ENCODE data around the gene WNT4. TPM values are rescaled to one million over a fixed set of nuclear protein-coding genes. Genes with fewer than 3 reads are reported as not detected.

The WNT4 gene
- total RNA-seq = under 1 TPM in 3 of 4 donors, not detected in 1; 0.19 to 0.33 (median 0.29) TPM

DNA sequence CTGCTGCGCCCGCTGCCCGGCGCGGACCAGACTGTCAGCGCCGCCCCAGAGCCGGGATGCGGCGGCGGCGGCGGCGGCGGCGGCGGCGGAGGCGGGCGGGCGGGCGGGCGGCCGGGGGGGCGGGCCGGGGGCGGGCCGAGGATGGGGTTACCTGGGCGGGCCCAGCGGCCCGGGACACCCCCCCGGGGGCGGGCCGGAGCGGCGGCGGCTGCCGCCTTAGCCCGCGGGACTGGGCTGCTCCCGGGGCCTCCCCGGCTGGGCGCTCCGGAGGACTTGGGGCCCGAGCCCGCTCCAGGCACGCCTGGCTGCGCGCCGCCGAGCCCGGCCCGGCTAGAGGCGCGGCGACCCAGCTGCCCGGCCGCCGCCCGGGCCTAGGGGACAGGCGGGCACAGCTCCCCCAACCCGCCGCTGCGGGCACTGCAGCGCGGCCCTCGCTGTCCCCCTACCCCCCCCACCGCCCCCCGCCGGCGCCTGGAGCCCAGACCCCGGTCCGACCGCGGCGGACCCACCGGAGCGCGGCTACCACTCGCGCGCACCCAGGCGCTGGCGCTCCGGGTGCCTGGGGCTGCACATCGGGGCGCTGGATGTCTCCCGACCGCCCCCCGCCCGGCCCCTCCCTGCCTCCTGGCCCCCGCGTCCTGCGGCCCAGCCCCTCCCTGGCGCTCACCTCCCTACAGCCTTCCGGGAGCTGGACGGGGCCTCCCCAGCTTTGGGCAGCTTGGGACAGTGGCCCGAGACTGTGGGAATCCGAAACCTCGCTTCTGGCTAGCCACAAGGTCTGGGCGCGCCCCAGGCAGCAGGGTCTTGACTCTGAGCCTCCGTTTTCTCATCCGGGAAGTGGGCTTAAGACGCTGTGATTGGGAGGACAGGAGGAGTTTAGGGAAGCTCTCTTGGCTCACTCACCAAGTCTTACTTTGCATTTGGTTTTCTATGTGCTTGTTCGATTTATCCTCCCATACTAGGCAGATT, at the start of gene WNT4:
Gene WNT4, minus strand, starts transcription at position 33 of the 969 bp plus-strand sequence. CDS start 175 bp downstream, outside the sequence.
- intact Hi-C loops (cut with DNase I) = no loop called here
- H3K4me3 ChIP-seq = peak within 1 kb of the TSS; percentile 56 to 69 (median 56)
- H3K4me1 ChIP-seq = peaks cover 12 to 26% (median 20%) of the 10 kb centered on the region in 4 donors
- no peaks in the 10 kb centered on the region for H3K36me3 ChIP-seq
- TF ChIP-seq POLR2A (IDR thresholded peaks at IDR 0.05; ENCODE audit: low read depth) (no peak), CTCF (IDR thresholded peaks at IDR 0.05) (peak in 1 of 3 experiments; percentile 38), POLR2AphosphoS5 (IDR thresholded peaks at IDR 0.05) (no peak), EP300 (IDR thresholded peaks at IDR 0.05) (no peak)
- no peak for DNase-seq (ENCODE audit: extremely low spot score)
- WGBS = 19% methylated on average over 17 of the region's 106 CpGs
- H3K27me3 ChIP-seq = peaks cover 0 to 75% (median 7%) of the 10 kb centered on the region in 4 donors
- peak within 1 kb of the TSS in 1 of 4 donors; percentile 18 for H3K27ac ChIP-seq (replicated peaks in 1 of 4)
- no peaks in the 10 kb centered on the region for H3K9me3 ChIP-seq

DNA sequence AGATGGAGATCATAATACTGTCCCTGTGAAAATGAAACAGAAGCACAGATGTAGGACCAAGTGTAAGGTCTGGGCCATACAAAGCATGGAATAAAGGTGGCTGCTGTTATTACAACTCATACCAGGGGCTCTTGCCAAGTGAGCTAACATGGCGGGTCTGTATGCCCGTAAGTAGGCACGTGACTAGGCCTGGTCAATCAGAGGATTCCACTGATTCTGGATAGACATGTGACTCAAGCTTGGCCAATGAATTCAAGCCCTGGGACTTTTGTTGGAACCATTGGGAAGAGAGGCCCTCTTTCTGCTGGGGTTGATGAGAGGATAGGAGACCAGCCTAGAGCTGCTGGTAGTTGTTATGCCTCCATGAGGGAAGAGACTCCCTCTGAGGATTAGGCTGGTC, 47.8 kb upstream of the WNT4 start:
- Histone ChIP-seq H3K9me3 (no peaks in the 10 kb centered on the region), H3K36me3 (no peaks in the 10 kb centered on the region), H3K4me3 (no peak overlapping the region), H3K4me1 (no peaks in the 10 kb centered on the region), H3K27me3 (peaks cover 0 to 39% (median 2%) of the 10 kb centered on the region in 4 donors), H3K27ac (replicated peaks in 1 of 4) (no peak overlapping the region)
- no peak for TF ChIP-seq EP300 (IDR thresholded peaks at IDR 0.05)
- TF ChIP-seq POLR2A (IDR thresholded peaks at IDR 0.05; ENCODE audit: low read depth) = no peak
- TF ChIP-seq CTCF (IDR thresholded peaks at IDR 0.05) = no peak
- DNase-seq (ENCODE audit: extremely low spot score) = no peak
- intact Hi-C loops (cut with DNase I) = no loop called here
- 94% methylated on average over 3 of the region's 3 CpGs for WGBS

GRCh38 chr1:22190251-22190650, 47.4 kb upstream of the WNT4 start:
- H3K27me3 ChIP-seq = peaks cover 0 to 44% (median 2%) of the 10 kb centered on the region in 4 donors
- intact Hi-C loops (cut with DNase I) = no loop called here
- no peak for TF ChIP-seq EP300 (IDR thresholded peaks at IDR 0.05)
- no peak for TF ChIP-seq POLR2AphosphoS5 (IDR thresholded peaks at IDR 0.05)
- no peak for TF ChIP-seq POLR2A (IDR thresholded peaks at IDR 0.05; ENCODE audit: low read depth)
- no peak for TF ChIP-seq CTCF (IDR thresholded peaks at IDR 0.05)
- H3K9me3 ChIP-seq = no peaks in the 10 kb centered on the region
- 86% methylated on average over 4 of the region's 6 CpGs for WGBS
- DNase-seq (ENCODE audit: extremely low spot score) = no peak
- no peak overlapping the region for H3K4me3 ChIP-seq
- no peaks in the 10 kb centered on the region for H3K4me1 ChIP-seq
- H3K36me3 ChIP-seq = no peaks in the 10 kb centered on the region
- H3K27ac ChIP-seq (replicated peaks in 1 of 4) = no peak overlapping the region

- no peak for TF ChIP-seq POLR2AphosphoS5 (IDR thresholded peaks at IDR 0.05)
- no peak for TF ChIP-seq EP300 (IDR thresholded peaks at IDR 0.05)
- no peak for TF ChIP-seq CTCF (IDR thresholded peaks at IDR 0.05)
- no peak for TF ChIP-seq POLR2A (IDR thresholded peaks at IDR 0.05; ENCODE audit: low read depth)
- Histone ChIP-seq H3K27ac (replicated peaks in 1 of 4) (no peak overlapping the region), H3K27me3 (peaks cover 0 to 50% (median 2%) of the 10 kb centered on the region in 4 donors), H3K4me3 (no peak overlapping the region), H3K4me1 (no peaks in the 10 kb centered on the region), H3K9me3 (no peaks in the 10 kb centered on the region), H3K36me3 (no peaks in the 10 kb centered on the region)
- WGBS = 83% methylated on average over 2 of the region's 4 CpGs
- intact Hi-C loops (cut with DNase I) = no loop called here
- DNase-seq (ENCODE audit: extremely low spot score) = no peak
Measured at GRCh38 chr1:22189619-22190018, 46.7 kb upstream of the WNT4 start.

All from esophagus muscularis mucosa (tissue), 4 donors.